PC-9 (cell line): ENCODE measurements around the gene KRTAP10-6. TPM values are rescaled to one million over a fixed set of nuclear protein-coding genes. Genes with fewer than 3 reads are reported as not detected.

ENCODE experiments used
- BruUV-seq: library from RNA; stranded (reverse); fragments of 400-500 nt; replicated peaks from 2 replicates; lab custom pipeline; 2021; lab: Mats Ljungman, UMichigan
- CTCF ChIA-PET: fragments of 300-600 bp; sonication (Branson Sonifier 250); formaldehyde crosslinking; loops from one replicate; lab custom pipeline; 2022; ENCODE audit warnings: antibody characterized with exemption; lab: Charles Lee
- POLR2A ChIA-PET: fragments of 300-600 bp; sonication (Branson Sonifier 250); formaldehyde crosslinking; loops from one replicate; lab custom pipeline; 2022; ENCODE audit warnings: antibody characterized with exemption; ENCODE audit not compliant: unreplicated experiment; lab: Charles Lee
- DNase-seq, 2 experiments: peaks; one replicate each; pipeline versions ENCODE4 v3.0.0 to v3.0.0-alpha.2; 2015 to 2022; ENCODE audit warnings: mixed read lengths in 1 of 2
- H2AFZ ChIP-seq: fragments of 200-600 bp; sonication (generic); 2 replicates; pipeline ENCODE4 v1.8.1; 2017; ENCODE audit warnings: antibody characterized with exemption
- H3F3A ChIP-seq: fragments of 200-600 bp; sonication (generic); 2 replicates; pipeline ENCODE4 v1.8.1; 2017; ENCODE audit warnings: antibody characterized with exemption, mild to moderate bottlenecking, low read depth; ENCODE audit not compliant: insufficient read depth
- H3K27ac ChIP-seq: fragments of 200-600 bp; sonication (generic); 2 replicates; pipeline ENCODE4 v1.6.1; 2016; ENCODE audit warnings: mixed run types
- H3K27me3 ChIP-seq: fragments of 200-600 bp; sonication (generic); 2 replicates; pipeline ENCODE4 v1.6.1; 2016; ENCODE audit warnings: low read depth, mixed run types; ENCODE audit not compliant: insufficient read depth
- H3K36me3 ChIP-seq: fragments of 200-600 bp; sonication (generic); 2 replicates; pipeline ENCODE4 v1.6.1; 2016; ENCODE audit warnings: low read depth, mixed run types
- H3K4me1 ChIP-seq: fragments of 200-600 bp; sonication (generic); replicated peaks from 2 replicates; pipeline ENCODE4 v1.6.1; 2016; ENCODE audit warnings: mixed run types; ENCODE audit not compliant: insufficient read depth
- H3K4me2 ChIP-seq: fragments of 200-600 bp; sonication (generic); 2 replicates; pipeline ENCODE4 v1.6.1; 2017; ENCODE audit warnings: mixed run types
- H3K4me3 ChIP-seq: fragments of 200-600 bp; sonication (generic); 2 replicates; pipeline ENCODE4 v1.6.1; 2016; ENCODE audit warnings: mixed run types
- H3K79me2 ChIP-seq: fragments of 200-600 bp; sonication (generic); 2 replicates; pipeline ENCODE4 v1.6.1; 2017; ENCODE audit warnings: low read depth, mixed run types
- H3K9me2 ChIP-seq: fragments of 200-600 bp; sonication (generic); 2 replicates; pipeline ENCODE4 v1.8.1; 2017; ENCODE audit warnings: mild to moderate bottlenecking; ENCODE audit not compliant: insufficient read depth
- H3K9me3 ChIP-seq: fragments of 200-600 bp; sonication (generic); 2 replicates; pipeline ENCODE4 v1.8.1; 2016; ENCODE audit warnings: low read depth; ENCODE audit not compliant: insufficient read depth
- H4K20me1 ChIP-seq: fragments of 200-600 bp; sonication (generic); 2 replicates; pipeline ENCODE4 v1.8.1; 2017; ENCODE audit not compliant: insufficient read depth
- EZH2 ChIP-seq: fragments of 200-600 bp; sonication (generic); IDR thresholded peaks from 2 replicates; pipeline ENCODE4 v1.8.0; 2017; ENCODE audit warnings: antibody characterized with exemption, low read depth
- intact Hi-C: fragments of 100-400 bp; cut with micrococcal nuclease; formaldehyde crosslinking; loops from one replicate; pipeline ENCODE4 v1.10.0; 2022; ENCODE audit not compliant: unreplicated experiment
- total RNA-seq: library from RNA; stranded (reverse); gene quantifications from 2 replicates; pipeline ENCODE4 v1.2.3, GENCODE V29; 2021
- TF ChIP-seq, protein P1 (sequence below): fragments of 200-600 bp; sonication (generic); conservative IDR thresholded peaks from 2 replicates; pipeline ENCODE4 v1.6.1; 2017; ENCODE audit warnings: mixed run types, antibody characterized with exemption, mild to moderate bottlenecking, moderate library complexity

Gene KRTAP10-6
- total RNA-seq, 1 experiment from 2014 or later = not detected

DNA sequence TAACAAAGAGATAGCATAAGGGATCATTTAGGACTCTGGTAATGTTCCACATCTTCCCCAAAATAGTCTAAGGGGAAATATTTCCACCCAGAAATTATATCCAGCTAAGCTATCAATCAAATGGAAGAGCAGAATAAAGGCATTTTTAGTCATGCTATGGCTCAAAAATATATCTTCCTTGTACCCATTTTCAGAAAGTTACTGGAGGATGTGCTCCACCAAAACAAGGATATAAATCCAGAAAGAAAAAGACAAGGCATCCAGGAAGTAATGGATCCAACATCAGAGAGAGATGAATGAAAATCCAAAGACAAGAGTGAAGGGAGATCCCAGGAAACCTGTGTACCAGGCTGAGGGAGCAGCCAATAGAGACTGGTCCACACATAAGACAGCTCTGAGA, 16.9 kb upstream of the KRTAP10-6 start:
- H3K79me2 ChIP-seq = no peaks in the 10 kb centered on the region
- BruUV-seq = no TSS peak
- POLR2A ChIA-PET = no interaction called here
- H2AFZ ChIP-seq = no peak overlapping the region
- H3K9me2 ChIP-seq = no peaks in the 10 kb centered on the region
- H3K9me3 ChIP-seq = no peaks in the 10 kb centered on the region
- H3K4me2 ChIP-seq = no peak overlapping the region
- no peak overlapping the region for H3K4me3 ChIP-seq
- H4K20me1 ChIP-seq = no peaks in the 10 kb centered on the region
- no peaks in the 10 kb centered on the region for H3K4me1 ChIP-seq
- DNase-seq = no peak
- H3K36me3 ChIP-seq = no peaks in the 10 kb centered on the region
- no peaks in the 10 kb centered on the region for H3F3A ChIP-seq
- intact Hi-C loops = no loop called here
- TF ChIP-seq EZH2 = no peak
- TF ChIP-seq, protein P1, sequence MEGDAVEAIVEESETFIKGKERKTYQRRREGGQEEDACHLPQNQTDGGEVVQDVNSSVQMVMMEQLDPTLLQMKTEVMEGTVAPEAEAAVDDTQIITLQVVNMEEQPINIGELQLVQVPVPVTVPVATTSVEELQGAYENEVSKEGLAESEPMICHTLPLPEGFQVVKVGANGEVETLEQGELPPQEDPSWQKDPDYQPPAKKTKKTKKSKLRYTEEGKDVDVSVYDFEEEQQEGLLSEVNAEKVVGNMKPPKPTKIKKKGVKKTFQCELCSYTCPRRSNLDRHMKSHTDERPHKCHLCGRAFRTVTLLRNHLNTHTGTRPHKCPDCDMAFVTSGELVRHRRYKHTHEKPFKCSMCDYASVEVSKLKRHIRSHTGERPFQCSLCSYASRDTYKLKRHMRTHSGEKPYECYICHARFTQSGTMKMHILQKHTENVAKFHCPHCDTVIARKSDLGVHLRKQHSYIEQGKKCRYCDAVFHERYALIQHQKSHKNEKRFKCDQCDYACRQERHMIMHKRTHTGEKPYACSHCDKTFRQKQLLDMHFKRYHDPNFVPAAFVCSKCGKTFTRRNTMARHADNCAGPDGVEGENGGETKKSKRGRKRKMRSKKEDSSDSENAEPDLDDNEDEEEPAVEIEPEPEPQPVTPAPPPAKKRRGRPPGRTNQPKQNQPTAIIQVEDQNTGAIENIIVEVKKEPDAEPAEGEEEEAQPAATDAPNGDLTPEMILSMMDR = no peak
- H3K27me3 ChIP-seq = peaks cover 44% of the 10 kb centered on the region
- CTCF ChIA-PET = no interaction called here
- no peak overlapping the region for H3K27ac ChIP-seq

DNA sequence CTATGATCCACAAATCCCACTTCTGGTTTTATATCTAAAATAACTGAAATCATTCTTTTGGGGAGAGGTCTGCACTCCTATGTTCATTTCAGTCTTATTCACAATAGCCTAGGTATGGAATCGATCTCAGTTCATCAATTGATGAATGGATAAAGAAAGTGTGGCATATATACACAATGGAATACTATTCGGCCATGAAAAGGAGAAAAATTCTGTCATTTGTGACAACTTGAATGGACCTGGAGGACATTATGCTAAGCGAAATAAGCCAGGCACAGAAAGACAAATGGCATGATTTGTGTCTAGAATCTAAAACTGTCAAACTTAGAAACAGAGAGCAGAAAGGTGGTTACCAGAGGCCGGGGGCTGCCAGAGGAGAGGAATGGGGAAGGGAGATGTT, 14.2 kb upstream of the KRTAP10-6 start:
- no peaks in the 10 kb centered on the region for H3F3A ChIP-seq
- no peaks in the 10 kb centered on the region for H3K36me3 ChIP-seq
- H3K4me3 ChIP-seq = no peak overlapping the region
- TF ChIP-seq, protein P1 = no peak
- TF ChIP-seq EZH2 = no peak
- no TSS peak for BruUV-seq
- POLR2A ChIA-PET = no interaction called here
- H3K9me3 ChIP-seq = no peaks in the 10 kb centered on the region
- H3K79me2 ChIP-seq = no peaks in the 10 kb centered on the region
- no peak overlapping the region for H2AFZ ChIP-seq
- peaks cover 45% of the 10 kb centered on the region for H3K27me3 ChIP-seq
- H3K9me2 ChIP-seq = no peaks in the 10 kb centered on the region
- DNase-seq = no peak
- intact Hi-C loops = no loop called here
- H3K27ac ChIP-seq = no peak overlapping the region
- H3K4me1 ChIP-seq = no peaks in the 10 kb centered on the region
- H3K4me2 ChIP-seq = no peak overlapping the region
- H4K20me1 ChIP-seq = no peaks in the 10 kb centered on the region
- CTCF ChIA-PET = no interaction called here

DNA sequence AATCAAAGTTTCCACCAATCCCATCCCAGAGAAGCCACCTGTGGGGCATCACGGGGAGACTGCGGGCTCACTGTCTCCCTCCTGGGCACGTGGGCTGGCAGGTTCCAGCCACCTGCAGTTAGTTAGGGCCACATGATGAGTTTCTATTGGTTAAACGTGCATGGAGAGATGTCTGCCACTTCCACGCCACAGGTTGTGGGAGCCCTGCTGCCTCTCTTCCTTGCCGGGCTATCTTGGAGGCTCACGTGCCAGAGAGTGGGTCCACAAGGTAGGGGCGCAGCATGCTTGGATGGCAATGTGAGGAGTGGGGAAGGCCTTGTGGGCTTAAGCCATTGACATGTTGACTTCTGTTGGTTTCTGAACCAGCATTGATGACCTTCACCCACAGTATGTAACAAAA, 11.6 kb upstream of the KRTAP10-6 start:
- no peaks in the 10 kb centered on the region for H4K20me1 ChIP-seq
- H3K4me1 ChIP-seq = no peaks in the 10 kb centered on the region
- TF ChIP-seq EZH2 = no peak
- TF ChIP-seq, protein P1 = no peak
- no peak for DNase-seq
- intact Hi-C loops = no loop called here
- no peaks in the 10 kb centered on the region for H3K9me3 ChIP-seq
- no peak overlapping the region for H3K4me3 ChIP-seq
- H3K4me2 ChIP-seq = no peak overlapping the region
- H3K36me3 ChIP-seq = no peaks in the 10 kb centered on the region
- no peaks in the 10 kb centered on the region for H3K9me2 ChIP-seq
- H3K27me3 ChIP-seq = peaks cover 60% of the 10 kb centered on the region
- CTCF ChIA-PET = no interaction called here
- no TSS peak for BruUV-seq
- POLR2A ChIA-PET = no interaction called here
- H3K79me2 ChIP-seq = no peaks in the 10 kb centered on the region
- no peak overlapping the region for H2AFZ ChIP-seq
- no peak overlapping the region for H3K27ac ChIP-seq
- H3F3A ChIP-seq = no peaks in the 10 kb centered on the region
